GM19467 (cell line): Measurements from ENCODE around the gene GPR34.
A peak's percentile ranks its signal among the peaks of the same experiment; 100 is the strongest.
"Not testable (repeated sequence)": the region's sequence is repeated elsewhere in the genome, so short reads cannot be mapped to it uniquely, and the experiment has no call there.

Experiments used
- ATAC-seq: cut with Tn5 transposase; IDR thresholded peaks from one replicate; pipeline ENCODE4 v1.9.1; 2021; ENCODE audit warnings: mild to moderate bottlenecking, moderate library complexity; ENCODE audit not compliant: unreplicated experiment

The GPR34 gene, protein sequence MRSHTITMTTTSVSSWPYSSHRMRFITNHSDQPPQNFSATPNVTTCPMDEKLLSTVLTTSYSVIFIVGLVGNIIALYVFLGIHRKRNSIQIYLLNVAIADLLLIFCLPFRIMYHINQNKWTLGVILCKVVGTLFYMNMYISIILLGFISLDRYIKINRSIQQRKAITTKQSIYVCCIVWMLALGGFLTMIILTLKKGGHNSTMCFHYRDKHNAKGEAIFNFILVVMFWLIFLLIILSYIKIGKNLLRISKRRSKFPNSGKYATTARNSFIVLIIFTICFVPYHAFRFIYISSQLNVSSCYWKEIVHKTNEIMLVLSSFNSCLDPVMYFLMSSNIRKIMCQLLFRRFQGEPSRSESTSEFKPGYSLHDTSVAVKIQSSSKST

GRCh38 chrX:41688835-41689234 is at the start of gene GPR34:
TSS of gene GPR34 (plus strand) at chrX:41688973. CDS start at chrX:41695634, 6,661 bp downstream.
- no peak for ATAC-seq

- ATAC-seq = not testable (repeated sequence)
These were observed 42.6 kb upstream of the GPR34 start for GRCh38 chrX:41646201-41646600.

- no peak for ATAC-seq
These were observed 35.6 kb upstream of the GPR34 start for GRCh38 chrX:41653125-41653524.

DNA sequence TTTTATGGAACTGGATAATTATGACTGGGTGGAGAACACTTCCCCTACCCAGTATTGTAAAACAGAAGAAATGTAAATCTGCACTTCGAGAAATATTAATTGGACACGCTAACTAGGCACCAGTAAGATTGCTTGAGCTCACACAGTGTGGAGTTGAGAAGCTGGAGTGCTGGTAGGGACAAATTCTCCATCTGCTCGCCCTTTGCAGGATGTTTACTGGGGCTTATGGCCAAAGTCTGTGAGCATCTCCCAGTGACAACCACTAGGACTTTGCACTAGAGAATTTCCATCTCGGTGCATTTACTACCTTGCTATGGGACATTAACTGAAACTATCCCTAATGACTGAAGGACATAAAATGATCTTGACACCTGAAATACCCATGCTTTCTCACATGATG is 33.7 kb upstream of the GPR34 start:
- ATAC-seq = no peak

- ATAC-seq = no peak
These were observed 33.1 kb upstream of the GPR34 start for GRCh38 chrX:41655631-41656030.

DNA sequence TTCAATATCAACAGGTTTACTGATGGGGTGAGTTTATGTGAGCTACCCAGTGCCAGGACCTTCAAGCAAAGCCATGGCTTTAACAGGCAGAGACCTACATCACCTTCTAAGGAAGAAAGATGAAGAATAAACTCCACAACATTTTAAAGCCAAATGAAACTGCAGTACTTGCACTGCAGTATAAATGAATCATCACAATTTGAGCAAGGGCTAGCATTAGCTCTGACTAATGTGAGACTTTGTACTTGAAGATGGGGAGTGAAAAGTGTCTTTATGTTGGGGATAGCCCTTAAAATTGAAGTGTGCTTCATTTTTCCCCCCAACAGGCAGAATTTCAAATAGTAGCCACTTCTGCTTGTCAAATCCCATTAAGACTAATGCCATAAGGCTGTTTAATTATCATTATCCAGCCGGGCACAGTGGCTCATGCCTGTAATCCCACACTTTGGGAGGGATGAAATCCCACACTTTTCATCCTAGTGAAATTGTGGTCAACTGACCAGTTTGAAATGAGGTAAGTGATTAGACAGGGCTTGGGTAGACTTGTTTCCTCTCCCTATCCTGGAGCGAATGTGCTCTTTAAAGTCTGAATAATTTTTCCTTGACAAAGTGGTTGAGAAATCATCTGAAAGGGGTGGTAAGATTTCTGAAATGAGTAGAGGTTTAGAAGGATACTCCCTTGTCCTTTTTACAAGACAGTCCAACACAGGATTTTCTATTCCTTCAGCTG is 27.2 kb upstream of the GPR34 start:
- ATAC-seq = no peak

DNA sequence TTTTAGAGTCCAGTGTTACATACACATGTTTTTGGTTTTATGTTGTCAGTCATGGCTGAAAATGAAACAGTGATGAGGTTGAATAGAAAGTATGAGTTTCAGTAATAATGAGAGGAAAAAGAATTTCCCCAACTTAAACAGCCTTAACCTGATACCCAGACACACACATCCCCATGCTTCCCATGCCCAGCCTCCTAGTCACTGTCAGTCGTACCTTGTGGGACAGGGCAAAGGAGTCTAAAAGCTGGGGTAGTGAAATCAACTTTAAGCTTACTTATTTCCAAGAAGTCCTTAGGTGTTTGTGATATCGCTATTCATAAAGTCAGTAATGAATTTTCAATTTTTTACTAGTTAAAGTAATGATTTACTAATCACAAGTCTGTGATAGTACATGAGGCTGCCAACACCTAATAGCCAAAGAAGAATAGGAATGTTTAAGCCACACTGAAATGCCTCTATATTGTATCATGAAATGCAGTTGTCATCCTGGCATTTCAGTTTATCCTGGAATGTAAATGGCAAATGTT is 24.3 kb upstream of the GPR34 start:
- peak; percentile 77 for ATAC-seq

DNA sequence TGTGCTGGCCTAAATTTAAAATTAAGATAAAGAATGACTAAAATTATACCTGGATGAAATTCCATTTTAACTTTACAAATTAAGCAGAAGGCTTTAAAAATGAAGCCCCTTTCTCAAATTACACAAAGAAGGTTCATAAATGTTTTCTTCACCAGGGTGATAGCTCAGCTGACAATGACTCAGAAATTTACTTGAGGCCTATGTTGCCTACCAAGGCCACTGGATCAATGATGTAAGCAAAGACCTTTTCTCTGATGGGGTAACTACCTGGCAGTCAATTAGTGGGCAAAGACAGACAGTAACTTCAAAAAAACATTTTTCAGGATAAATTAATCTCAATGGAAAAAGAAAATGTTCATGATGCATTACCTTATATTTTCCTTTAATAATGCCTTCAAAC is 23.9 kb upstream of the GPR34 start:
- ATAC-seq = no peak

- no peak for ATAC-seq
These were observed 23.1 kb upstream of the GPR34 start for GRCh38 chrX:41665686-41666085.

GRCh38 chrX:41666251-41666650 is 22.5 kb upstream of the GPR34 start:
- ATAC-seq = no peak

DNA sequence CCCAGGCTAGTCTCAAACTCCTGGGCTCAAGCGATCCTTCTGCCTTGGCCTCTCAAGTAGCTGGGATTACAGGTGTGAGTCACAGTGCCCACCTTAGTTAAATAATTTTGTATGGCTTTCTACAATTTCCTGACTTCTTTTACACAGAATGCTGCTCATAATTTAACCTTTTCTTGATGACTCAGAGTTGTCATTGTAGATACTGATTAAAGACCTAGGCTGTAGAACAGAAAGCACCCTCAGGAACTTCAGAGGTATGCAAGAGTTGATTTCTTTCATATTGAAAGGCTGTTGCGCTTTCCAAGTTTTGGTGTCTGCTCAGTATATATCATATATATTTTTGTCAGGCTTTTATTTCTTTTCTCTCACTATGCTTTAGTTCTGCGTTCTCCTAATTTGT is 21.1 kb upstream of the GPR34 start:
- ATAC-seq = no peak

DNA sequence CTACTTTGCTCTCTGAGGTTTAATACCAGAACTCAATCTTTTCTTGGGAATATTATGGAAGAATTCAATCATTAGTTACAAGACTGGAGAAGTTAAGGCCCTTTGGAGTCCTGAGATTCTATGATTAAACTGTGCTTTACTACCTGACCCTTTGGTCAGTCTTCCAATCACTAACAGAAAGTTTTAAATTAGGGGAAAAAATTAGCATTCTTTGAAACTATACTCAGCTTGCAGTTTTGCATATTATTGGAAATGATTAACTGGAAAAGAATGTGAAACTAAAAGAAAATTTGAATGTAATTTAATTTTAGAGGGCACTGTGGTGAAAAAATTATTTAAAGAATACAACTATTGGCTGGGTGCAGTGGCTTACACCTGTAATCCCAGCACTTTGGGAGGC is 18.7 kb upstream of the GPR34 start:
- no peak for ATAC-seq

- ATAC-seq = no peak
These were observed 17.7 kb upstream of the GPR34 start for GRCh38 chrX:41671082-41671481.

GRCh38 chrX:41672643-41673042 is 16.1 kb upstream of the GPR34 start:
- ATAC-seq = no peak

- not testable (repeated sequence) for ATAC-seq
These were observed 12.4 kb upstream of the GPR34 start for GRCh38 chrX:41676361-41676760.

GRCh38 chrX:41677183-41678060 is 11.4 kb upstream of the GPR34 start:
- no peak for ATAC-seq

DNA sequence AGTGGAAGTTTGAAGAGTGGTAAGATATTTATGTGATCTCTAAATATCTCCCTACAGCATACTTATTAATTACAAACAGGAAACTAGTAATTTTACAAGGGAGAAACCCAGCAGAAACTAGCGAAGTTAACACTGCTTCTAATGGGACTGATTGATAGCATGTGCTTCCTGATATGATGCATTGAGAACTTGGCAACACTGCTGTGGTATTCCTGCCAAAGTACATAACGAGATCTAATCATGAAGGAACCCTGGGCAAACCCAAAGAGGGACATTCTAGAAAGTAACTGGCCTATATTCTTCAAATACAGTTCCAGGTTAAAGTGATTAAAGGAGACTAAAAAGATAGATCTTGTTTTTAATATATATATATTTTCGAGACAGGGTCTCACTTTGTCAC is 4.6 kb upstream of the GPR34 start:
- no peak for ATAC-seq

DNA sequence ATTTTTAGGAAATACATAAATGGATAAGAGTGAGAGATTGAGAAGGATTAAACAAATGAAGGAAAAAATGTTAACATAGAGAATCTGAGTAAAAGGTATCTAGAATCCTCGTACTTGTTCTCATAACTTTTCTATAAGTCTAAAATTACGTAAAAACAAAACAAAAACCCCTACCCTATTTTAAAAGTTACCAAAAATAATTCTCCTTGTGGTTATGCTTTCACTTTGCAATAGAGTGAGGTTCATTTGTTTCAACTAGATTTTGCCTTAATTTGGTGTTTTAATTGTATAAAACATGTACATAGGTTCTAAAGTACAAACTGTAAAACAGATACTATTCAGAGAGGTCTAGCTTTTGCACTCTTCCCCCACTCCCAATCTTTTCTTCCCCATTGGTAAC is 3.8 kb upstream of the GPR34 start:
- ATAC-seq = no peak

GRCh38 chrX:41686788-41687187 is 2.0 kb upstream of the GPR34 start:
- ATAC-seq = no peak

DNA sequence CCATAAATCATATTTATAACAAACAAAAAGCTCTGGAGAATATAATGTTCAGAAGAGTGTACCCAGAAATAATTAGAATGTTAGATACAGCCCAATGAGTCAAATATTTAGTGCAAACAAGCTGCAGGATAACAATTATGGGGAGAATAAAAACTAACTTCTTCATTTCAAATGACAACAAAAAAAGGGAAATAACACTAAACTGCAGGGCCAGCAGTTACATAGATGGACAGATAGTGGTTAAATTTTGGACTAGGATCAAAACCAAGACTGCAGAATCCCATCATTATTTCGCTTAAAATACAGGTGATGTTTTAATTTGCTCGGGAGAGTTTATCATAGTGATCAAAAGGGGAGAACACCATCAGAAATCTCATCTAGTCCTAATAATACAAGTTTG is 617 bp upstream of the GPR34 start:
- no peak for ATAC-seq

DNA sequence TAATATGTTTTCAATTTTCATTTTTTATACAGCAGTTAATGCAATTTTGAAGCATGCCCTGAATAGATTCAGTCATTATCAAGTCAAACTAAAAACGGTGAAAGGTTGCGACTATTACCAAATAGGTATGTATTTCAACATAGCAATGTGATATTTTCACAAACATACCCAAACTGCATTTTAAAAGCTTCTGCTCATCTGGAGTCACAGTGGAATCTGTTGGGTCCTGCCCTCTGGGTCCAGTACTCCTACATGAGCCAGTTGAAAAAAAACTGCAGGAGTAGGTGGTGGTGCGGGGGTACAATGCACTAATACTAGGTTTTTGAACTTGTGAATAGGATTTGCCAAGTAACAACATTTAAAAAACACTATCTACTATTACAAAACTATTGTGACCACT is 938 bp downstream of the GPR34 start:
- ATAC-seq = no peak
